PC-9 (cell line): Measurements from ENCODE around the gene BCO1. TPM values are rescaled to one million over a fixed set of nuclear protein-coding genes. Genes with fewer than 3 reads are reported as not detected.

Source experiments
- BruUV-seq: library from RNA; stranded (reverse); fragments of 400-500 nt; replicated peaks from 2 replicates; lab custom pipeline; 2021; lab: Mats Ljungman, UMichigan
- CTCF ChIA-PET: fragments of 300-600 bp; sonication (Branson Sonifier 250); formaldehyde crosslinking; loops from one replicate; lab custom pipeline; 2022; ENCODE audit warnings: antibody characterized with exemption; lab: Charles Lee
- POLR2A ChIA-PET: fragments of 300-600 bp; sonication (Branson Sonifier 250); formaldehyde crosslinking; loops from one replicate; lab custom pipeline; 2022; ENCODE audit warnings: antibody characterized with exemption; ENCODE audit not compliant: unreplicated experiment; lab: Charles Lee
- DNase-seq, 2 experiments: peaks; one replicate each; pipeline versions ENCODE4 v3.0.0 to v3.0.0-alpha.2; 2015 to 2022; ENCODE audit warnings: mixed read lengths in 1 of 2
- H2AFZ ChIP-seq: fragments of 200-600 bp; sonication (generic); 2 replicates; pipeline ENCODE4 v1.8.1; 2017; ENCODE audit warnings: antibody characterized with exemption
- H3F3A ChIP-seq: fragments of 200-600 bp; sonication (generic); 2 replicates; pipeline ENCODE4 v1.8.1; 2017; ENCODE audit warnings: antibody characterized with exemption, mild to moderate bottlenecking, low read depth; ENCODE audit not compliant: insufficient read depth
- H3K27ac ChIP-seq: fragments of 200-600 bp; sonication (generic); 2 replicates; pipeline ENCODE4 v1.6.1; 2016; ENCODE audit warnings: mixed run types
- H3K27me3 ChIP-seq: fragments of 200-600 bp; sonication (generic); 2 replicates; pipeline ENCODE4 v1.6.1; 2016; ENCODE audit warnings: low read depth, mixed run types; ENCODE audit not compliant: insufficient read depth
- H3K36me3 ChIP-seq: fragments of 200-600 bp; sonication (generic); 2 replicates; pipeline ENCODE4 v1.6.1; 2016; ENCODE audit warnings: low read depth, mixed run types
- H3K4me1 ChIP-seq: fragments of 200-600 bp; sonication (generic); replicated peaks from 2 replicates; pipeline ENCODE4 v1.6.1; 2016; ENCODE audit warnings: mixed run types; ENCODE audit not compliant: insufficient read depth
- H3K4me2 ChIP-seq: fragments of 200-600 bp; sonication (generic); 2 replicates; pipeline ENCODE4 v1.6.1; 2017; ENCODE audit warnings: mixed run types
- H3K4me3 ChIP-seq: fragments of 200-600 bp; sonication (generic); 2 replicates; pipeline ENCODE4 v1.6.1; 2016; ENCODE audit warnings: mixed run types
- H3K79me2 ChIP-seq: fragments of 200-600 bp; sonication (generic); 2 replicates; pipeline ENCODE4 v1.6.1; 2017; ENCODE audit warnings: low read depth, mixed run types
- H3K9me2 ChIP-seq: fragments of 200-600 bp; sonication (generic); 2 replicates; pipeline ENCODE4 v1.8.1; 2017; ENCODE audit warnings: mild to moderate bottlenecking; ENCODE audit not compliant: insufficient read depth
- H3K9me3 ChIP-seq: fragments of 200-600 bp; sonication (generic); 2 replicates; pipeline ENCODE4 v1.8.1; 2016; ENCODE audit warnings: low read depth; ENCODE audit not compliant: insufficient read depth
- H4K20me1 ChIP-seq: fragments of 200-600 bp; sonication (generic); 2 replicates; pipeline ENCODE4 v1.8.1; 2017; ENCODE audit not compliant: insufficient read depth
- CTCF ChIP-seq: fragments of 200-600 bp; sonication (generic); conservative IDR thresholded peaks from 2 replicates; pipeline ENCODE4 v1.6.1; 2017; ENCODE audit warnings: mixed run types, antibody characterized with exemption, mild to moderate bottlenecking, moderate library complexity
- EZH2 ChIP-seq: fragments of 200-600 bp; sonication (generic); IDR thresholded peaks from 2 replicates; pipeline ENCODE4 v1.8.0; 2017; ENCODE audit warnings: antibody characterized with exemption, low read depth
- intact Hi-C: fragments of 100-400 bp; cut with micrococcal nuclease; formaldehyde crosslinking; loops from one replicate; pipeline ENCODE4 v1.10.0; 2022; ENCODE audit not compliant: unreplicated experiment
- total RNA-seq: library from RNA; stranded (reverse); gene quantifications from 2 replicates; pipeline ENCODE4 v1.2.3, GENCODE V29; 2021

Gene BCO1
- total RNA-seq, 1 experiment from 2014 or later: 1.4 TPM

DNA sequence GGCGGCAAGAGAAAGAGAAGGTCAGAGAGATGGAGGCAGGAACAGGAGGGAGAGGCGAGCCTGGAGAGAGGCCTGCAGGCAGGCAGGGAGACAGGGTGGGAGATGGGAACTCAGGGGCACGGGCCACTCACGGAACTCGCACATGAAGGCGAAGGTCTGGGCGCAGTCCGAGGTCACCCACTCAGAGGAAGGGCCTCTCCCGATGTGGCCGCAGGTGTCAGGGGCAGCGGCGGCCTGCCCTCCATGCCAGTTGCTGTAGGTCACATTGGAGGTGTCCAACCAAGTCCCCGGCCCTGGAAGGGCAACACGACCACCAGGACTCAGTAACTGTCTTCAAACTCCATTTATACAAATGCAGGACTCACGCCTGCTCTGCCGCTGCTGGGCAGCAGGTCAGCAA is 22.4 kb upstream of the BCO1 start:
- Histone ChIP-seq H3K4me1 (no peaks in the 10 kb centered on the region), H3K9me2 (no peaks in the 10 kb centered on the region), H3K79me2 (no peaks in the 10 kb centered on the region), H3K4me2 (no peak overlapping the region), H2AFZ (no peak overlapping the region), H3K27ac (no peak overlapping the region), H3K36me3 (no peaks in the 10 kb centered on the region), H4K20me1 (no peaks in the 10 kb centered on the region), H3K27me3 (no peaks in the 10 kb centered on the region), H3K9me3 (no peaks in the 10 kb centered on the region), H3F3A (no peaks in the 10 kb centered on the region), H3K4me3 (no peak overlapping the region)
- no peak for DNase-seq
- intact Hi-C loops: no loop called here
- ChIA-PET CTCF (interaction anchor here (0.7 kb wide), 1 partner anchor 71 kb away, joined by 4 read pairs; no protein-coding TSS in a partner anchor), POLR2A (no interaction called here)
- no TSS peak for BruUV-seq
- TF ChIP-seq EZH2 (no peak), CTCF (no peak)

DNA sequence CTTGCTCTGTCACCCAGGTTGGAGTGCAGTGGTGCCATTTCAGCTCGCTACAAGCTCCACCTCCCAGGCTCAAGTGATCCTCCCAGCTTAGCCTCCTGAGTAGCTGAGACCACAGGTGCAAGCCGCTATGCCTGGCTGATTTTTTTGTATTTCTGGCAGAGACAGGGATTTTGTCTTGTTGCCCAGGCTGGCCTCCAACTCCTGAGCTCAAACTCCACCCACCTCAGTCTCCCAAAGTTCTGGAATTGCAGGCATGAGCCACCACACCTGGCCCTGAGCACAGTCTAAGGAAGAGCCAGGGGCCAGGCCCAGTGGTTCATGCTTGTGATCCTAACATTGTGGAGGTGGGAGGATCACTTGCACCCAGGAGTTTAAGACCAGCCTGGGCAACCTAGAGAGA is 21.8 kb upstream of the BCO1 start:
- no peak for DNase-seq
- no TSS peak for BruUV-seq
- no peak overlapping the region for H3K4me2 ChIP-seq
- no peaks in the 10 kb centered on the region for H3K27me3 ChIP-seq
- CTCF ChIA-PET: interaction anchor here (0.7 kb wide), 1 partner anchor 439 kb away, joined by 9 read pairs; no protein-coding TSS in a partner anchor
- H2AFZ ChIP-seq: no peak overlapping the region
- no peaks in the 10 kb centered on the region for H4K20me1 ChIP-seq
- no peak overlapping the region for H3K4me3 ChIP-seq
- no peaks in the 10 kb centered on the region for H3K9me2 ChIP-seq
- TF ChIP-seq EZH2: no peak
- TF ChIP-seq CTCF: no peak
- no peaks in the 10 kb centered on the region for H3K79me2 ChIP-seq
- H3K27ac ChIP-seq: no peak overlapping the region
- no peaks in the 10 kb centered on the region for H3F3A ChIP-seq
- H3K36me3 ChIP-seq: no peaks in the 10 kb centered on the region
- no peaks in the 10 kb centered on the region for H3K9me3 ChIP-seq
- POLR2A ChIA-PET: no interaction called here
- intact Hi-C loops: no loop called here
- no peaks in the 10 kb centered on the region for H3K4me1 ChIP-seq

- Histone ChIP-seq H3K27me3 (no peaks in the 10 kb centered on the region), H4K20me1 (no peaks in the 10 kb centered on the region), H3K4me1 (no peaks in the 10 kb centered on the region), H3K9me3 (no peaks in the 10 kb centered on the region), H2AFZ (no peak overlapping the region), H3K79me2 (no peaks in the 10 kb centered on the region), H3K4me2 (no peak overlapping the region), H3K9me2 (no peaks in the 10 kb centered on the region), H3K27ac (no peak overlapping the region), H3K4me3 (no peak overlapping the region), H3F3A (no peaks in the 10 kb centered on the region), H3K36me3 (no peaks in the 10 kb centered on the region)
- intact Hi-C loops: no loop called here
- TF ChIP-seq EZH2 (no peak), CTCF (no peak)
- no TSS peak for BruUV-seq
- CTCF ChIA-PET: no interaction called here
- POLR2A ChIA-PET: interaction anchor here (0.7 kb wide), 1 partner anchor 1912 kb away, joined by 5 read pairs; no protein-coding TSS in a partner anchor
- DNase-seq: no peak
Observed at GRCh38 chr16:81219151-81219550, 19.3 kb upstream of the BCO1 start.
